Fibroblast of skin of right quadriceps (primary cell): ENCODE measurements around the gene SERTAD2.

Experiments
- DNase-seq: peaks from one replicate; pipeline ENCODE4 v3.0.0-alpha.2; 2013

Gene SERTAD2

GRCh38 chr2:64627860-64628841 is 25.6 kb downstream of the SERTAD2 start:
- DNase-seq: no peak

- no peak for DNase-seq
These were observed 26.6 kb downstream of the SERTAD2 start for GRCh38 chr2:64626963-64627760.

DNA sequence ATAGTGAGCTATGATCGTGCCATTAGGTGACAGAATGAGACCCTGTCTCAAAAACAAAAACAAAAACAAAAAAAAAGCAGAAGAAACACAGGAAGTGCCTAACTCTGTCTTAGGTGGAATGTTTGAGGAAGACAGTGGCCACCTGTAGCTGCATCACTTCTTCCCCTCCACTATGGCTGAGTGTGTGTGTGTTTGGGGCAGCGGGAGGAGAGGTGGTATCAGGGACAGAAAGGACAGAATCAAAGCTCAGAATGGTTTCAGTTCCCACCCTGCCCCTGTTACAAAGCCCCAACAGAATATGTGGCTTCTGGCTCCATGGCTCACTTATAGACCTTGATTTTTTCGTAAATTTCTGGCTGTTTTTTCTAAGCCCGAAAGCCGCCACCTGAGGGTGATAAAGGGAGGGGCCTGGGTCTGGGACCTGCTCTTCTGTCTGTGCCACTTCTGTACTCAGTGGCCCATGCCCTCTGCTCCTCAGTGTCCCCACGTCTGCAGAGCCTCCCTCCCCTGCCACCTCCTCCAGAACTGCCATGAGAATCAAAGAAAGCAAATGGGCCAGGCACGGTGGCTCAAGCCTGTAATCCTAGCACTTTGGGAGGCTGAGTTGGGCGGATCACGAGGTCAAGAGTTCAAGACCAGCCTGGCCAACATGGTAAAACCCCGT is 27.4 kb downstream of the SERTAD2 start:
- DNase-seq: no peak

DNA sequence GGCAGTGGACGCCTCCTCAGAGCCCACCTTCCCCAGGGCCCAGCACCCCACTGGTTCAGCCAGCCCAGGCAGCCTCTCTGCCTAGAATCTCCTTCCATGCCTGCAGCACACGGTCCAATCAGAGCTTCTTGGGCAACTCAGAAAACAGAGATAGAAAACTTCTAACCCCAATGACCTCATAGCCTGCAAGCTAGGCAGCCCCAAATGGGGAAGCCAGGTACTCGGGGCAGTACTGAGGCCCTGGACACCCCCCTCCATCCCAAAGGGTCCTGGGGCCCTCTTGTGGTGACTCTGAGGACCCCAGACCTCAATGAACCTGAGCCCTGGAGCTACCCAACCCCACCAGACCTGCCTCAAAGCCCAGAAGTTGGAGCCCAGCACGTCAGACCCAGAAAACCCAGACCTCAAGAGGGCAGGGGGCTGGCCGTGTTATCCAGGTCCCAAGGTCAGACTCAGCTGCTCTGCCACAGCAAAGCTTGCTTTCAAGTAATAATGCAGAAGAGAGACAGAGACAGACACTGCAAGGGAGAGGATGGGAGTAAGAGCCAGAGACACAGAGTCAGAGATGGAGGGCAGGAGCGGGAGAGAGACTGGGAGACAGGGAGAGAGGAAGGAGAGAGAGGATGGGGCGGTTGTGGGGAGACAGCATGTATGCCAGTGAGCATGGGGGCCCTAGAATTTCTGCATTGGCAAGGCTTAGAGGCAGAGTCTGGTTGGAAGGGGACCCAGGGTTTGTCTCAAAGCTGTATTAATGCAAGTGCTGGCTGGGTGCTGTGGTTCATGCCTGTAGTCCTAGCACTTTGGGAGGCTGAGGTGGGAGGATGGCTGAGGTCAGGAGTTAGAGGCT is 28.2 kb downstream of the SERTAD2 start:
- DNase-seq: no peak

- DNase-seq: no peak
These were observed 28.9 kb downstream of the SERTAD2 start for GRCh38 chr2:64624862-64625261.

DNA sequence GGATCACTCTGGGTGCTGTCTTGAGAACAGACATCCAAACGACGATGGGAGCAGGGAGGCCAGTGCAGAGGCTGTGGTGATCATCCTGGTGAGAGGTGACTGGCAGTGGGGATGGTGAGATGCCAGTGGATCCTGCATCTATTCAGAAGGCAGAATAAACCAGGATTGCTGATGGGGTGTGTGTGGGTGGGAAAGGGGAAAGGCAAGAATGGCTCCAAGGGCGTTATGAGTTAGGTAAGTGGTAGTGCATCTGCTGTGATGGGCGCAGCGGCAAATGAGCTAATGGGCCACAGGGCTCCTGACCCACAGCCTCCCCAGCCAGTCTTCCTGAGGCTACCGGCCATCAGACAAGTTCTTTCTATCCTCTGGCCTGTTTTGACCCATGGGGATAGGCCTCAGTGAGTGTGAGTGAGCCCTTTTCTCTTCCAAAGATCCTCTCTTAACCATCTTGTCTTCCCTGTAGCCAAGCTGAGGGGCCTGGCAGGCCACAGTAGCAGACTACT is 29.6 kb downstream of the SERTAD2 start:
- no peak for DNase-seq

DNA sequence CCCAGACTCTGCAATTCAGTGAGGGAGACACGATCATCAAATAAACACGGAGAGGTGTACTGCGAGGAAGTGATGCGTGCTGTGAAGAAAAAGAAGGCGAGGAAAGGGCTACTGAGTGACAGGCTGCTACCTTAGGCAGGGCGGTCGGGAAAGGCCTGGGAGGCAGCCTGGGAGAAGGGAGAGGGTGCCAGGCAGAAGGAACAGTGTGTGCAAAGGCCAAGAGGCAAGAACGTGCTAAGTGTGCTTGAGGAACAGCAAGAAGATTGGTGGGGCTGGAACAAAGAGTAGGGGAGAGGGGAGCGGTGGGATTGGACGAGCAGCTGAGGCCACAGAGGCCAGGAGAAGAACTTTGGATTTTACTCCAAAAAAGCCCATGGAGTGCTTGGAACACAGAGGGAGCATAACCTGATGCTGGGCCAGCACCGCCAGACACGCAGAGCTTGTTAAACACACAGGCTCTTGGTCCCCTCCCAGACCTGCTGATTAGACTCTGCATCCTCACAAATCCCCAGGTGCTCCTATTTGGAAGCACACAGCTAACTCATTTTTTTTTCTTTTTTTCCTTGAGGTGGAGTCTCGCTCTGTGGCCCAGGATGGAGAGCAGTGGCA is 30.4 kb downstream of the SERTAD2 start:
- no peak for DNase-seq

GRCh38 chr2:64622443-64623241 is 31.1 kb downstream of the SERTAD2 start:
- DNase-seq: no peak

DNA sequence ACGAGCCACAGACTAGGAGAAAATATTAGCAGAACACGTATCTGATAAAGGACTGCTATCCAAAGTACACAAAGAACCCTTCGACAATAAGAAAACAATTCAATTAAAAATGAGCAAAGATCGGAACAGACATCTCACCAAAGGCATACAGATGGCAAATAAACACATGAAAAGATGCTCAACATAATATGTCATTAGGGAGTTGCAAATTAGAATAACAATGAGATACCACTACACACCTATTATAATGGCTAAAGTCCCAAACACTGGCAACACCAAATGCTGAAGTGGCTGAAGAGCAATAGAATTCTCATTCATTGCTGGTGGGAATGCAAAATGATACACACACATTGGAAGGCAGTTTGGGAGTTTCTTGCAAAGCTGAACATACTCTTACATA is 33.1 kb downstream of the SERTAD2 start:
- no peak for DNase-seq

DNA sequence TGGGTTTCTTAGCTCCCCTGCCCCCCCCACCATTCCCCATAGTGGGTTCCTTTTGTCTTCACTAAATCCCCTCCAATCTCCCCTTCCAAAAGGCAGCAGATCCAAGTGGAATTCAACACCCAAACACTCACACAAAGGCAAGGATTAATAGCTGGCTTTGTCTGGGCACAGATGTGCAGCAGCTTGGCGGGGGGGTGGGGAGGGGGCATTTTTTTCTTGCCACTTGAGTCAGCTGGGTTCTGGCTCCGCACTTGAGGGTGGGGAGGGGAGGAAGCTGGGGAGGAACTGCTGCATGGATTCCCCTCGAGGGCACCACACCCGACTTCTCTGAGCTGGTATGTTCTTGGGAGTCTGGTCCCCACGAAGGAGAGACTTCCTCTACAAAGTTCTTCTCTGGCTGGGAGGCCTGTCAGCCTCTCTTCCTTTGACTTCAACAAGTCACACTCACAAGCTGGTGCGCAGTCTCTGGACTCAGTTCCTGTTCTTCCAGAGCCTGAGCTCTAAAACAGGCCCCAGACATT is 36.0 kb downstream of the SERTAD2 start:
- DNase-seq: no peak

GRCh38 chr2:64615844-64616536 is 37.7 kb downstream of the SERTAD2 start:
- no peak for DNase-seq

DNA sequence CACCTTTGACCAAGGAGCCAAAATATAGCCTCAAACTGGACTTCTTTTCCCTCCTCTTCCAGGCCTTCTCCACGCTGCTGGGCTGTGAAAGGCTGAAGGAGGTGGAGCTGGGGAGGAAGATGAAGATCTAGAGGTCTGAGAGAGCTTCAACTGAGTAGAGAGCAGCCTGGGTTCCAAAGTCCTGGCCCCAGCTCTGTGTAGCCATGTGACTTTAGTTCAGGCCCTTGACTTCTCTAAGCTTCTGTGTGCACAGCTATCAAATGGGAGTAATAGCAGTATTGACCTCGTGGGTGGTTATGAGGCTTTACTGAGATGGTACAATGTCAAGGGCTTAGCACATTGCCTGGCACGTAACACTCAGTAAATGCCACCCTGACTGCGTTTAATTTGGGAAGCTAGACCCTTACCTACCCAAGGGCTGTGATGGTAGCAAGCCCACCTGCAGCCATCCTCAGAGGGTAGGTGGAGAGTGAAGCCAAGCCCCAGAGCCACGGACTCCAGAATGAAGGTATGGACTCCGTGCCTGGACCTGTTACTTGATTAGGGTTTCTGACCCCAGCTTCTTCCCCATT is 38.4 kb downstream of the SERTAD2 start:
- DNase-seq: no peak

DNA sequence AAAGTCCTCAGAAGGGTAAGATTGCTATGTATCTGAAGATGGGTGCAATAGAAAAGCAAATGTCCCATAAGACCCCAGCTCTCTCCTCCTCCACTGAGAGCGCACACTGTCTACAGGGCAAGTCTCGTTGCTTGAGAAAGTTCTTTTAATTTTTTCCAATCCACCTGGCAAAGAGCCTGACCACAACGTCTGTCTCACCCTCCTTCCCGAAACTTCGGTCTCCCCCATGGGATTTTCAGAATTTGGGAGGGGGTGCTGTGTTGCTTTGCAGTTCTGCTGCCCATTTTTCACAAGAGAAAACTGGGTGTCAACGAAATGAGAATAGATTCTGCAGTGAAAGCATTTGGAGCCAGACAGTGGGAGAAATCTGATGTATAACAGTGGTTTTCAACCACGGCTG is 40.4 kb downstream of the SERTAD2 start:
- peak; percentile 93 for DNase-seq

- no peak for DNase-seq
These were observed 41.0 kb downstream of the SERTAD2 start for GRCh38 chr2:64612575-64613195.

DNA sequence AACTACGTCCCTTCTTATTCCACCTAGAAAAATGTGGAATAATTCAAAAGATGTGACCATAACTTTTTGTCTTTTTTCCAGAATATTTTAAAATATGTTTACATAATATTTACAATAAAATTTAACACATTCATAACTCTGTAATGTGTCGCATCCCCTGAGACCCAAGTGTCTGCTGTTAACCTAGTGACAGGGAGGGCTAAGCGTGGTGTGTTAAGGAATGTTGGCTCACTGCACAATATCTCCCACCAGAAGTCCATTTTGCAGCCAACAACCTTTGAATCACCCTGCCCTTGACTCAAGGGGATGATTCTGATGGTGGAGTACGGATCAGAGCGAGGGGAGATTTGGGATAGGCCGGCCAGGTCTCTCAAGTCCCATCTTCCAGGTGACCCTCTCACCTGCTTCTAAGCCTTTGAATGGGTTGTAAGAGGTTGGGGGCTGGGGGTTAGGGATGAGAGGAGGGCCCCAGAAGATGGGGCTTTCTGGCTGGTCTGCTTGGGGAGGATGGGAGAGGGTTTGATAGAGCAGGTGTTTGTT is 43.3 kb downstream of the SERTAD2 start:
- DNase-seq: peak; percentile 34

DNA sequence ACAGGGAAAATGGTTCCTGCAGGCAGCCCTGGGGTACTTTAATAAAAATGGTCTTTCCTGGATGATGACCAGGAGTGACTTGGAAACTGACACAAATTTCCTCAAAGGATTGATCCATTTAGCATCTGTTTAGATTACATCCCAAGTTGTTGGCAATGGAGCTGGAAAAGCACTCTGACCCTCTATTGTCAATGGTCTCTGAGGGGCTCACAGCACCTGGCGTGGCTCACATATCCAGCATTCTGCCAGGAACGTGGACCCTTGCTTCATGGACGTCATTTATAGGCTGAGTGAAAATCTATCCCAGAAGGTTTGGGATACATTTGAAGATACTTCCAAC is 43.8 kb downstream of the SERTAD2 start:
- no peak for DNase-seq

DNA sequence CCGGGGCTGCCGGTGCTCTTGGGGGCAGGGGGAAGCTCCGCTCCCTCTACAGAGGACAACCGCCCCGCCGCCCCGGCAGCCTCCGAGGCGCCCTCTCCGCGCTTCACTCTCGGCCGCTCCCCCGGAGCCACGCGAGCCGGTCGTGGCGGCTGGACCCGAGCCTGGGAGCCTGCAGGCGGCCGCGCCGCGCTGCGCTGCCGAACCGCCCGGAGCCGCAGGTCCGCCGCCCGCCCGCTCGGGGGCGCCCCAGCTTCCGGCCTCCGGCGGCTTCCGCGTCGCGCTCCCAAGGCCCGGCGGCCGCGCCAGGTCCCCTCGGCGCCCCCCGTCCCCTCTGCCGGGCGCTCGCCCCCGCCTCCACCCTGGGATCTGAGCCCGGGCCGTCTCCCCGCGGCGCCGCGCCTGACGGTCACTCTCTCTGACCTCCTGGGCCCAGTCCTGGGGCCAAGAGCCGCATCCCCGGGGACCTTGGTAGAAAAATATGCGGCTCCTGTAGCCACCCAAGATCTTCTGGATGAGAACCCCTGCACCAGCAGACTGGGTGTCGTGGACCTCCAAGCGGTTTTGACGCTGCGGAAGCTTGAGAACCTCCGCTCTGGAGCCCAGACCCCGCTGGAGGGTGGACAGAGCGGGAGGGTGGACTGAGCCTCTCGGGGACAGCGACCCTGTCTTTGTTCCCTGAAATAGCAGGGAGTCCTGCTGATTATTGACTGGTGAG is 44.3 kb downstream of the SERTAD2 start:
- peak; percentile 32 for DNase-seq

DNA sequence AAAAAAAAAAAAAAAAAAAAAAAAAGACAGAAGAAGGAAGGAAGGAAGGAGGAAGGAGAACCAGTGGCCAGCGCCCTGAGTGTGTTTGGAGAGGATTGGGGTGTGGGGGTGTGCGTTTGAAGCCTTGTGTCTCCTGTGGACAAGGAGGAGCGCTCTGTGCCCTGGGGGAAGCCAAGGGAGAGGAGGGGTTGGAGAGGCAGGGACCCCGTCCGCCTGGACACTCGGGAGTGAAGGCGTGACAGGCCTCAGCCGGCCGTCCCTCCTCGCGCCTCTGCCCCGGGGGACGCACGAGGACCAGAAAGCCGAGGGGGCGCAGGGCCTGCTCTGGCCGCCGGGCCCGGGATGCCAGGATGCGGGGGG is 44.9 kb downstream of the SERTAD2 start:
- no peak for DNase-seq
